Loucy (cell line): ENCODE measurements around the gene CACTIN.

Source experiments
- EZH2phosphoT487 ChIP-seq: fragments of 200-600 bp; IDR thresholded peaks from 2 replicates; pipeline ENCODE4 v1.6.1; 2018; ENCODE audit warnings: antibody characterized with exemption, mild to moderate bottlenecking, moderate library complexity, borderline replicate concordance
- TF ChIP-seq, protein P1 (sequence below): fragments of 200-600 bp; sonication (generic); conservative IDR thresholded peaks from 2 replicates; pipeline ENCODE4 v1.5.1; 2014; ENCODE audit warnings: mild to moderate bottlenecking, antibody characterized with exemption, low read length

DNA sequence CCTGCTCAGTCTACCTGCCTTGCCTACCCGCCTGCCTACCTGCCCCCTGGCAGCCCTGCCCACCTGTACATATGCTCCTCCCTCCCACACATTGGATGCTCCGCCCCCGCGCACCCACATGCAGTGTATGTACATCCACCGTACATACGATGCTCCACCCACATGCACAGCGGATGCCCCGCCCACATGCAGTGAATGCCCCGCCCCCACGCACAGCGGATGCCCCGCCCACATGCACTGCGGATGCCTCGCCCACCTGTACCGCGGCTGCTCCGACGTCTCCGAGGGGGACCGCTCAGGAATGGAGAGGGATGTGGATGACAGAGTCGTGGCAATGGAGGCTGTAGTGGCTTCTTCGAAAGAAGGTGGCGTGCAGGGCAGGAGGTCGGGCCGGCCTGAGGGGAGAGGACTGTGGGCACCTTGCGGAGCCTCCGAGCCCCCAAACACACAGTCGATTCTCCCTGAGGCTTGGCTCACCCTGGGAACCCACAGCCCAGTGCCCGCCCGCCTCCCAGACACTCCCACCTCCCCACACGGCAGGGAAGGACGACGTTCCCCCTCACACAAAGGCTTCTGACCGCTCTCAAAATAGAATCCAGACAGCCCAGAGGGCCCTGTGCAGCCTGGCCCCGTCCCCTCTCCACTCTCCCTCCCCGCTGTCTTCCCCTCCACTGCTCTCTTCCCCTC lies 16.5 kb upstream of the CACTIN start:
- TF ChIP-seq, protein P1, sequence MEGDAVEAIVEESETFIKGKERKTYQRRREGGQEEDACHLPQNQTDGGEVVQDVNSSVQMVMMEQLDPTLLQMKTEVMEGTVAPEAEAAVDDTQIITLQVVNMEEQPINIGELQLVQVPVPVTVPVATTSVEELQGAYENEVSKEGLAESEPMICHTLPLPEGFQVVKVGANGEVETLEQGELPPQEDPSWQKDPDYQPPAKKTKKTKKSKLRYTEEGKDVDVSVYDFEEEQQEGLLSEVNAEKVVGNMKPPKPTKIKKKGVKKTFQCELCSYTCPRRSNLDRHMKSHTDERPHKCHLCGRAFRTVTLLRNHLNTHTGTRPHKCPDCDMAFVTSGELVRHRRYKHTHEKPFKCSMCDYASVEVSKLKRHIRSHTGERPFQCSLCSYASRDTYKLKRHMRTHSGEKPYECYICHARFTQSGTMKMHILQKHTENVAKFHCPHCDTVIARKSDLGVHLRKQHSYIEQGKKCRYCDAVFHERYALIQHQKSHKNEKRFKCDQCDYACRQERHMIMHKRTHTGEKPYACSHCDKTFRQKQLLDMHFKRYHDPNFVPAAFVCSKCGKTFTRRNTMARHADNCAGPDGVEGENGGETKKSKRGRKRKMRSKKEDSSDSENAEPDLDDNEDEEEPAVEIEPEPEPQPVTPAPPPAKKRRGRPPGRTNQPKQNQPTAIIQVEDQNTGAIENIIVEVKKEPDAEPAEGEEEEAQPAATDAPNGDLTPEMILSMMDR = no peak
- TF ChIP-seq EZH2phosphoT487 = no peak
